Right lobe of liver (tissue), 6 donors: Measurements from ENCODE around the gene KRTAP3-1. TPM values are rescaled to one million over a fixed set of nuclear protein-coding genes. Genes with fewer than 3 reads are reported as not detected.
A peak's percentile ranks its signal among the peaks of the same experiment; 100 is the strongest.
"Not testable (repeated sequence)": the region's sequence is repeated elsewhere in the genome, so short reads cannot be mapped to it uniquely, and the experiment has no call there.

ENCODE experiments used
- ATAC-seq, 4 donors: fragments of 200-7000 bp; cut with Tn5 transposase; one replicate each; pipeline ENCODE4 v1.9.1; 2020; ENCODE audit warnings: mild to moderate bottlenecking in 4 of 4, moderate library complexity in 4 of 4
- DNase-seq, 3 donors: peaks; one replicate each; pipeline ENCODE4 v3.0.0-alpha.2; 2020
- H3K27ac ChIP-seq, 3 donors: fragments of 200-600 bp; one replicate each; pipeline ENCODE4 v1.8.0; 2022
- H3K27me3 ChIP-seq, 2 donors: fragments of 200-600 bp; one replicate each; pipeline ENCODE4 v1.8.0; 2022
- H3K36me3 ChIP-seq, 4 donors: fragments of 200-600 bp; sonication (generic) in 1 of 4; one replicate each; pipeline versions ENCODE4 v1.5.1 to v1.8.0; 2017 to 2022; ENCODE audit warnings: control low read depth in 1 of 4
- H3K4me1 ChIP-seq, 4 donors: fragments of 200-600 bp; sonication (generic) in 1 of 4; one replicate each; pipeline versions ENCODE4 v1.5.1 to v1.8.0; 2017 to 2022; ENCODE audit warnings: control low read depth in 1 of 4
- H3K4me3 ChIP-seq, 3 donors: fragments of 200-600 bp; one replicate each; pipeline ENCODE4 v1.8.0; 2022
- H3K9me3 ChIP-seq, 4 donors: fragments of 200-600 bp; sonication (generic) in 1 of 4; one replicate each; pipeline versions ENCODE4 v1.5.1 to v1.8.0; 2017 to 2022; ENCODE audit warnings: control low read depth in 1 of 4
- CTCF ChIP-seq, 4 donors: fragments of 200-600 bp in 3 of 4; fragments of 450-650 bp in 1 of 4; IDR thresholded peaks; one replicate each; pipeline versions ENCODE4 v1.5.1 to v1.8.0; 2016 to 2022; ENCODE audit warnings: antibody characterized with exemption in 4 of 4, mild to moderate bottlenecking in 2 of 4
- POLR2A ChIP-seq: fragments of 450-650 bp; IDR thresholded peaks from one replicate; pipeline ENCODE4 v1.6.1; 2017; ENCODE audit warnings: antibody characterized with exemption, mild to moderate bottlenecking
- WGBS: methylation state at CpG from one replicate; pipeline ENCODE4 v1.1.6; 2018; ENCODE audit warnings: low coverage, low lambda C conversion rate; ENCODE audit not compliant: insufficient coverage; ENCODE audit errors: missing lambda C conversion rate; 5-methylcytosine and 5-hydroxymethylcytosine counted together
- intact Hi-C, 2 donors: fragments of 100-400 bp; cut with DNase I; formaldehyde crosslinking; loops; one replicate each; pipeline versions ENCODE4 v1.11.2 to v1.14.1; 2022
- total RNA-seq, 6 experiments: library from RNA; depleted of rRNA in 2 of 6; stranded (reverse); fragments of >200 nt in 2 of 6; fragmentation: NEBNext Ultra II Directional in 3 of 6; extraction: Animal tissue kit (Norgen Biotek cat#: 25700) in 3 of 6; gene quantifications; one replicate each; pipeline versions ENCODE4 v1.1.0 to v1.2.4, GENCODE V29; 2016 to 2023
- donor health status: DM: no; HTN: yes; CAD: no.
- donor health status: DM: no; HTN: no; CAD: no.
- donor health status: DM: no; HTN: no; CAD: no.
- donor health status: DM: no; HTN: yes; CAD: no.
- donor health status: DM: no; HTN: yes; CAD: no.

The KRTAP3-1 gene
- total RNA-seq, 6 experiments from 2014 or later, result not detected

DNA sequence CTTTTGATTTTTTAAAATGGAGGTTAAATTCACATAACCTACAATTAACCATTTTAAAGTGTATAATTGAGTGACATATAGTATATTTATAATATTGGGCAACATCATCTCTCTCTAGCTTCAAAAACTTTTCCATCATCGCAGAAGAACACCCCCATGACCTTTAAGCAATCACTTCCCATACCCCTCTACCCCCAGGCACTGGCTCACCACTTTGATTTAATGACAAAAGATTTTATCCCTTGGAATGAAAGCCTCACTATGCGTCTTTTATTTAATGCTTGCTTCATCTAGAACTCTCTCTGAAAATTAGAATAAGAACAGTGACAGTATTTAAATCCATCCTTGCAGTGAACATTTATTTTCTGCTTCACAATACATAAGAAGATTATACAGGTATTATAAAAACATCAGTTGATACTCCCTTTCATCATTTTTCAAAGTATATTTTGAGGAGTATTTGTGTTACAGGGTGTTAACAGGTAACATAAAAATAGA, 29.0 kb upstream of the KRTAP3-1 start:
- Histone ChIP-seq H3K9me3 (no peaks in the 10 kb centered on the region), H3K4me1 (no peaks in the 10 kb centered on the region), H3K36me3 (no peaks in the 10 kb centered on the region), H3K27me3 (no peaks in the 10 kb centered on the region), H3K27ac (no peak overlapping the region), H3K4me3 (no peak overlapping the region)
- intact Hi-C loops, result no loop called here
- 66% methylated on average over 2 of the region's 2 CpGs for WGBS
- no peak for TF ChIP-seq POLR2A
- TF ChIP-seq CTCF (IDR thresholded peaks at IDR 0.05), result no peak
- DNase-seq (no peak), ATAC-seq (no peak)

DNA sequence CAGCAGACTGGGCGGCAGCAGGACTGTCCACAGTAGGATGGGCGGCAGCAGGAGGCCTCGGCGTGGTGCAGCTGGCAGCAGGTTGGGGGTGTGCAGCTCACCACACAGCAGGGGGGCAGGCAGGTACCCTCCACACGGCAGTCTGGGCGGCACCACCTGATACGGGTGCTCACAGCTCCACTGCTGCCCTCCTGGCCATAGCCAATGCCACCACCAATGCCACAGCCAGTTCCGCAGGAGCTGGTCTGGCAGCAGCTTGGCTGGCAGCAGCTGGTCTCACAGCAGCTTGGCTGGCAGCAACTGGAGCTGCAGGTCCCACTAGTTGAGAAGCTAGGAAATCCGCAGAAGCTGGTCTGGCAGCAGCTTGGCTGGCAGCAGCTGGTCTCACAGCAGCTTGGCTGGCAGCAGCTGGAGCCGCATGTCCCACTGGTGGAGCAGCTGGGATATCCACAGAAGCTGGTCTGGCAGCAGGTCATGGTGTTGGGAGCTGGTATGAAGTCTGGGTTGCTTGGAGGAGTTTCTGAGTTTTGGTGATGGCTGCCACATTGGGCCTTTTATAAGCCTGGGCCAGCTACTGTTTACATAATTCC, 25.5 kb upstream of the KRTAP3-1 start, which contains the start of gene KRTAP1-3:
Gene KRTAP1-3, minus strand, starts transcription at position 529 of the 590 bp plus-strand sequence. Its CDS starts 53 bp downstream, at position 476.
- H3K36me3 ChIP-seq, H3K4me1 ChIP-seq, H3K27me3 ChIP-seq, H3K27ac ChIP-seq, intact Hi-C loops, DNase-seq, H3K9me3 ChIP-seq, H3K4me3 ChIP-seq: not testable (repeated sequence)
- peak in 1 of 4 donors; percentile 14 for ATAC-seq
- 80% methylated on average over 1 of the region's 10 CpGs for WGBS

DNA sequence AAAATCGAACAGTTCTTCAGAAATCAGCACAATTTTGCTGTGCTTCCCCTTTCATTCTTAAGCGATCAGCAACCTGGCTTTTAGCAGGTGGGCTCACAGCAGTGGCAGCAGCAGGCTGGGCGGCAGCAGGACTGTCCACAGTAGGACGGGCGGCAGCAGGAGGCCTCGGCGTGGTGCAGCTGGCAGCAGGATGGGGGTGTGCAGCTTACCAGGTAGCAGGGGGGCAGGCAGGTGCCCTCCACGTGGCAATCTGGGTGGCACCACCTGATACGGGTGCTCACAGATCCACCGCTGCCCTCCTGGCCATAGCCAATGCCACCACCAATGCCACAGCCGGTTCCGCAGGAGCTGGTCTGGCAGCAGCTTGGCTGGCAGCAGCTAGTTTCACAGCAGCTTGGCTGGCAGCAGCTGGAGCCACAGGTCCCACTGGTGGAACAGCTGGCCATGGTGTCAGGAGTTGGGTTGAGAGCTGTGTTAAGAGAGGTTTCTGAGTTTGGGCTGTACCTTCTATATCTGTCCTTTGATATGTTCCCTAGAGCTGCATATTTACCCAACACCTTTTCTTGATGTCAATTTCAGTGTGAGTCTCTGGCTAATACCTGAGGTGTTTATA, 20.8 kb upstream of the KRTAP3-1 start, which contains the start of gene KRTAP1-4:
Gene KRTAP1-4, minus strand, starts transcription at position 563 of the 613 bp plus-strand sequence. Its CDS starts 117 bp downstream, at position 446.
- ATAC-seq (peak in 1 of 4 donors; percentile 20), DNase-seq (no peak)
- H3K9me3 ChIP-seq, result no peaks in the 10 kb centered on the region
- WGBS, result 50% methylated on average over 6 of the region's 12 CpGs
- intact Hi-C loops, result no loop called here
- TF ChIP-seq POLR2A (no peak), CTCF (IDR thresholded peaks at IDR 0.05) (no peak)
- no peak within 1 kb of the TSS for H3K4me3 ChIP-seq
- no peaks in the 10 kb centered on the region for H3K4me1 ChIP-seq
- no peaks in the 10 kb centered on the region for H3K27me3 ChIP-seq
- no peak within 1 kb of the TSS for H3K27ac ChIP-seq
- H3K36me3 ChIP-seq, result no peaks in the 10 kb centered on the region

DNA sequence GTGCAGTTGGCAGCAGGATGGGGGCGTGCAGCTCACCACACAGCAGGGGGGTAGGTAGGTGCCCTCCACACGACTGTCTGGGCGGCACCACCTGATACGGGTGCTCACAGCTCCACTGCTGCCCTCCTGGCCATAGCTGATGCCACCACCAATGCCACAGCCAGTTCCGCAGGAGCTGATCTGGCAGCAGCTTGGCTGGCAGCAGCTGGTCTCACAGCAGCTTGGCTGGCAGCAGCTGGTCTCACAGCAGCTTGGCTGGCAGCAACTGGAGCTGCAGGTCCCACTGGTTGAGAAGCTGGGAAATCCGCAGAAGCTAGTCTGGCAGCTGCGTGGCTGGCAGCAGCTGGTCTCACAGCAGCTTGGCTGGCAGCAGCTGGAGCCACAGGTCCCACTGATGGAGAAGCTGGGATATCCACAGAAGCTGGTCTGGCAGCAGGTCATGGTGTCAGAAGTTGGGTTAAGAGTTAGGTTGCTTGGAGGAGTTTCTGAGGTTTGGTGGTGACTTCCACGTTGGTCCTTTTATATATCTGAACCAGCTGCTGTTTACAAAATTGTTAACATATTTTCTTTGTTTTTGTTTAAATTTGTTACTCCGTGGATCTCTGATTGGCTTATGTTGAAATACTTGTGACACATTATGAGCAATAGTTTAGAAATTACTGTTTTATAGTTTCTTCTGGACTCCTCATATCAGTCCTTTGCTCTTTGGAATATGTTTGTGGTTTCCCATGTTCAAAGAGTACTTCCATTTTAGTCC, 18.0 kb upstream of the KRTAP3-1 start, which contains the start of gene KRTAP1-5:
Gene KRTAP1-5, minus strand, starts transcription at position 494 of the 757 bp plus-strand sequence. Its CDS starts 53 bp downstream, at position 441.
- DNase-seq (no peak), ATAC-seq (peak in 1 of 4 donors; percentile 39)
- Histone ChIP-seq H3K4me3 (no peak within 1 kb of the TSS), H3K27ac (no peak within 1 kb of the TSS), H3K9me3 (no peaks in the 10 kb centered on the region), H3K36me3 (no peaks in the 10 kb centered on the region), H3K27me3 (no peaks in the 10 kb centered on the region), H3K4me1 (no peaks in the 10 kb centered on the region)
- WGBS, result 40% methylated on average over 2 of the region's 9 CpGs
- no peak for TF ChIP-seq POLR2A
- no peak for TF ChIP-seq CTCF (IDR thresholded peaks at IDR 0.05)
- intact Hi-C loops, result no loop called here
